ENCODE measurements around the gene PALMD. TPM values are rescaled to one million over a fixed set of nuclear protein-coding genes. Genes with fewer than 3 reads are reported as not detected.

Gene PALMD
- total and polyA plus RNA-seq, 2 donors from 2014 or later = 10.1 to 25.2 TPM

GRCh38 chr1:99680270-99680669 is 34.4 kb downstream of the PALMD start:
- TF ChIP-seq, protein P1, sequence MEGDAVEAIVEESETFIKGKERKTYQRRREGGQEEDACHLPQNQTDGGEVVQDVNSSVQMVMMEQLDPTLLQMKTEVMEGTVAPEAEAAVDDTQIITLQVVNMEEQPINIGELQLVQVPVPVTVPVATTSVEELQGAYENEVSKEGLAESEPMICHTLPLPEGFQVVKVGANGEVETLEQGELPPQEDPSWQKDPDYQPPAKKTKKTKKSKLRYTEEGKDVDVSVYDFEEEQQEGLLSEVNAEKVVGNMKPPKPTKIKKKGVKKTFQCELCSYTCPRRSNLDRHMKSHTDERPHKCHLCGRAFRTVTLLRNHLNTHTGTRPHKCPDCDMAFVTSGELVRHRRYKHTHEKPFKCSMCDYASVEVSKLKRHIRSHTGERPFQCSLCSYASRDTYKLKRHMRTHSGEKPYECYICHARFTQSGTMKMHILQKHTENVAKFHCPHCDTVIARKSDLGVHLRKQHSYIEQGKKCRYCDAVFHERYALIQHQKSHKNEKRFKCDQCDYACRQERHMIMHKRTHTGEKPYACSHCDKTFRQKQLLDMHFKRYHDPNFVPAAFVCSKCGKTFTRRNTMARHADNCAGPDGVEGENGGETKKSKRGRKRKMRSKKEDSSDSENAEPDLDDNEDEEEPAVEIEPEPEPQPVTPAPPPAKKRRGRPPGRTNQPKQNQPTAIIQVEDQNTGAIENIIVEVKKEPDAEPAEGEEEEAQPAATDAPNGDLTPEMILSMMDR (IDR thresholded peaks at IDR 0.05; ENCODE audit: borderline replicate concordance, extremely low read depth, insufficient read depth) = no peak
- Histone ChIP-seq H3K4me1 (ENCODE audit: control insufficient read depth in 2 of 3, insufficient read depth in 2 of 3, low read depth in 1 of 3, low read length in 3 of 3) (no peaks in the 10 kb centered on the region), H3K27ac (ENCODE audit: low read depth in 2 of 2, low read length in 2 of 2) (no peak overlapping the region), H3K36me3 (ENCODE audit: control insufficient read depth in 2 of 3, insufficient read depth in 3 of 3, low read length in 3 of 3) (no peaks in the 10 kb centered on the region), H3K9me3 (ENCODE audit: control insufficient read depth in 2 of 3, insufficient read depth in 1 of 3, low read length in 3 of 3) (no peaks in the 10 kb centered on the region), H3K9ac (ENCODE audit: low read length in 3 of 3) (no peak overlapping the region), H3K27me3 (ENCODE audit: control insufficient read depth, insufficient read depth, low read length) (no peaks in the 10 kb centered on the region), H3K4me3 (ENCODE audit: low read length in 3 of 3) (no peak overlapping the region)
- FAIRE-seq = no peak
- intact Hi-C loops (cut with DNase I) = no loop called here
- DNase-seq = no peak

DNA sequence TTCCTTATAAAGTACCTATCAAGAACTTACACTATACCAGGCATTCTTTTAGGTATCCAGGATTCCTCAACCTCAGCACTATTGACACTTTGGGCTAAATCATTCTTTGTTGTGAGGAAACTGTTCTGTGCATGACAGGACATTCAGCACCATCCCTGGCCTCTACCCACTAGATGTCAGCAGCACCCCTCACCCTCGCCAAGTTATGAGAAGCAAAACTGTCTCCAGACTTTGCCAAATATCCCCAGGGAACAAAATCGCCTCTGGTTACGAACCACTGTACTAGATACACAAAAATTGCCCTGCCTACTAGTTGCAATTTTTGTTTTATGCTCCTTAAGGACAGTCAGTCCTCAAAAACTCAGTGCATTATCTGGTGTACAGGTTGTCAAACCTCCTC is 35.7 kb downstream of the PALMD start:
- DNase-seq = no peak
- peaks cover 0 to 2% (median 0%) of the 10 kb centered on the region in 3 donors for H3K4me1 ChIP-seq (ENCODE audit: control insufficient read depth in 2 of 3, insufficient read depth in 2 of 3, low read depth in 1 of 3, low read length in 3 of 3)
- no peaks in the 10 kb centered on the region for H3K36me3 ChIP-seq (ENCODE audit: control insufficient read depth in 2 of 3, insufficient read depth in 3 of 3, low read length in 3 of 3)
- no peak overlapping the region for H3K4me3 ChIP-seq (ENCODE audit: low read length in 3 of 3)
- FAIRE-seq = no peak
- TF ChIP-seq, protein P1 (IDR thresholded peaks at IDR 0.05; ENCODE audit: borderline replicate concordance, extremely low read depth, insufficient read depth) = no peak
- no peaks in the 10 kb centered on the region for H3K9me3 ChIP-seq (ENCODE audit: control insufficient read depth in 2 of 3, insufficient read depth in 1 of 3, low read length in 3 of 3)
- H3K27me3 ChIP-seq (ENCODE audit: control insufficient read depth, insufficient read depth, low read length) = no peaks in the 10 kb centered on the region
- no peak overlapping the region for H3K9ac ChIP-seq (ENCODE audit: low read length in 3 of 3)
- intact Hi-C loops (cut with DNase I) = no loop called here
- no peak overlapping the region for H3K27ac ChIP-seq (ENCODE audit: low read depth in 2 of 2, low read length in 2 of 2)

DNA sequence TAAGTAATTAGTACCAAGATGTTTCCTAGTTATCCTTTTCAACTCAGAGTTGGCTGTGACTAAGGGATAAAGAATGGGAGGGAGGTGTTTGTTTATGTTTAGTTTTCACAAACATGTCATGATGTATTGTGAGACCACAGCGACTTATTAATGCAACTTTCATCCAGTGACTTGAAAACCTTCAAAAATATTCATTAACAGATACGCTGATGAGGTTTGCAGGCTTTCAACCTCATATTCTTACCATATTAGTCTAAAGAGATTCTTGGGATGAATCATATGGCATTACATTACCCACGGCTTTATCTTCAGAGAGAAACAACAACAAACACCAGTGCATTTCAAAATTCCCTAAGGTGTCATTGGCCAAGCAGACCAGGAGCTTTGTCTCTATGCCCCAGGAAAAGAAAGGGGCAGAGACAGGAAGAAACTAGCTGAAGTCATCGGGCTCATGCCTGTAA is 36.4 kb downstream of the PALMD start:
- Histone ChIP-seq H3K4me1 (ENCODE audit: control insufficient read depth in 2 of 3, insufficient read depth in 2 of 3, low read depth in 1 of 3, low read length in 3 of 3) (peaks cover 0 to 2% (median 0%) of the 10 kb centered on the region in 3 donors), H3K27me3 (ENCODE audit: control insufficient read depth, insufficient read depth, low read length) (no peaks in the 10 kb centered on the region), H3K9me3 (ENCODE audit: control insufficient read depth in 2 of 3, insufficient read depth in 1 of 3, low read length in 3 of 3) (no peaks in the 10 kb centered on the region), H3K27ac (ENCODE audit: low read depth in 2 of 2, low read length in 2 of 2) (no peak overlapping the region), H3K4me3 (ENCODE audit: low read length in 3 of 3) (no peak overlapping the region), H3K9ac (ENCODE audit: low read length in 3 of 3) (no peak overlapping the region), H3K36me3 (ENCODE audit: control insufficient read depth in 2 of 3, insufficient read depth in 3 of 3, low read length in 3 of 3) (no peaks in the 10 kb centered on the region)
- DNase-seq = no peak
- FAIRE-seq = no peak
- intact Hi-C loops (cut with DNase I) = no loop called here
- TF ChIP-seq, protein P1 (IDR thresholded peaks at IDR 0.05; ENCODE audit: borderline replicate concordance, extremely low read depth, insufficient read depth) = no peak
